GM12878 (cell line): Measurements from ENCODE around the gene CEBPB. TPM values are rescaled to one million over a fixed set of nuclear protein-coding genes. Genes with fewer than 3 reads are reported as not detected.

Experiments used
- ATAC-seq: fragments of 200-7000 bp; cut with Tn5 transposase; 3 replicates; pipeline ENCODE4 v1.9.1; 2020; ENCODE audit warnings: mild to moderate bottlenecking, moderate library complexity
- BruUV-seq: library from RNA; stranded (reverse); fragments of 400-500 nt; replicated peaks from 2 replicates; lab custom pipeline; 2021; lab: Mats Ljungman, UMichigan
- CTCF ChIA-PET: fragments of 300-600 bp; sonication (Branson Sonifier 250); formaldehyde crosslinking; extraction: SDS; loops from one replicate; lab custom pipeline; 2021; ENCODE audit warnings: inconsistent platforms; lab: Yijun Ruan, JAX
- POLR2A ChIA-PET: fragments of 350-600 bp; formaldehyde crosslinking; extraction: SDS; loops from one replicate; lab custom pipeline; 2021; ENCODE audit warnings: inconsistent platforms; lab: Charles Lee
- RAD21 ChIA-PET: fragments of 300-600 bp; sonication (Branson Sonifier 250); formaldehyde crosslinking; loops from one replicate; lab custom pipeline; 2023; ENCODE audit warnings: antibody characterized with exemption; ENCODE audit not compliant: unreplicated experiment; lab: Charles Lee
- SMC1A ChIA-PET: fragments of 300-600 bp; sonication (Branson Sonifier 250); formaldehyde crosslinking; loops from one replicate; lab custom pipeline; 2023; ENCODE audit not compliant: unreplicated experiment, uncharacterized antibody; lab: Charles Lee
- DNase-seq: peaks from one replicate; pipeline ENCODE4 v3.0.0-alpha.2; 2011; ENCODE audit warnings: low read depth, low spot score
- FAIRE-seq: peaks from 3 replicates; lab custom pipeline; 2011; peaks lifted over from hg19 to GRCh38; lab: Jason Lieb, UNC
- H2AFZ ChIP-seq: 2 replicates; pipeline ENCODE4 v1.6.0; 2011; ENCODE audit warnings: low read depth, low read length, control low read depth; ENCODE audit not compliant: control insufficient read depth
- H3K27ac ChIP-seq: 2 replicates; pipeline ENCODE4 v1.5.1; 2011; ENCODE audit warnings: control low read depth; ENCODE audit not compliant: control insufficient read depth, insufficient read depth
- H3K27me3 ChIP-seq, 2 experiments: replicated peaks in 1 of 2; 2 replicates each; pipeline versions ENCODE4 v1.6.0 to v1.6.1; 2011; ENCODE audit warnings: low read length in 1 of 2; ENCODE audit not compliant: control insufficient read depth in 2 of 2, insufficient read depth in 2 of 2
- H3K36me3 ChIP-seq, 2 experiments: 2 replicates each; pipeline ENCODE4 v1.5.1; 2011; ENCODE audit warnings: low read length in 1 of 2; ENCODE audit not compliant: control insufficient read depth in 2 of 2, insufficient read depth in 2 of 2
- H3K4me1 ChIP-seq: 2 replicates; pipeline ENCODE4 v1.6.1; 2011; ENCODE audit warnings: mild to moderate bottlenecking, low read length, moderate library complexity, mixed read lengths; ENCODE audit not compliant: control insufficient read depth, insufficient read depth
- H3K4me2 ChIP-seq: 2 replicates; pipeline ENCODE4 v1.6.0; 2011; ENCODE audit warnings: control low read depth; ENCODE audit not compliant: control insufficient read depth, insufficient read depth
- H3K4me3 ChIP-seq: fragments of 200-600 bp; sonication (generic); 2 replicates; pipeline ENCODE4 v1.5.1; 2016
- H3K79me2 ChIP-seq: 2 replicates; pipeline ENCODE4 v1.6.0; 2011; ENCODE audit warnings: low read length; ENCODE audit not compliant: control insufficient read depth, insufficient read depth
- H3K9ac ChIP-seq: 2 replicates; pipeline ENCODE4 v1.8.0; 2011; ENCODE audit warnings: low read length, control low read depth, mixed read lengths; ENCODE audit not compliant: control insufficient read depth, insufficient read depth
- H3K9me3 ChIP-seq: replicated peaks from 3 replicates; pipeline ENCODE4 v1.5.1; 2011; ENCODE audit warnings: mild to moderate bottlenecking, low read length; ENCODE audit not compliant: control insufficient read depth, insufficient read depth
- H4K20me1 ChIP-seq: 2 replicates; pipeline ENCODE4 v1.6.0; 2011; ENCODE audit not compliant: control insufficient read depth, insufficient read depth
- BHLHE40 ChIP-seq, 2 experiments: fragments of 450-650 bp in 1 of 2; IDR thresholded peaks; 2 replicates each; pipeline ENCODE4 v1.6.1; 2011 to 2017; ENCODE audit warnings: low read depth in 2 of 2, borderline replicate concordance in 1 of 2, improper control_type of control experiment in 1 of 2, low read length in 1 of 2, mild to moderate bottlenecking in 1 of 2
- BMI1 ChIP-seq: fragments of 450-650 bp; IDR thresholded peaks from 2 replicates; pipeline ENCODE4 v1.6.1; 2016; ENCODE audit warnings: mild to moderate bottlenecking, moderate library complexity, borderline replicate concordance
- E2F4 ChIP-seq: IDR thresholded peaks from 2 replicates; pipeline ENCODE4 v1.6.1; 2012; ENCODE audit warnings: low read depth, low read length, improper control_type of control experiment
- EZH2 ChIP-seq: IDR thresholded peaks from 2 replicates; pipeline ENCODE4 v1.6.1; 2012; ENCODE audit warnings: low read depth, mild to moderate bottlenecking, control low read depth, inconsistent platforms, low read length, borderline replicate concordance; ENCODE audit not compliant: control insufficient read depth
- FOS ChIP-seq: IDR thresholded peaks from 3 replicates; pipeline ENCODE4 v1.6.1; 2011; ENCODE audit warnings: borderline replicate concordance; ENCODE audit not compliant: insufficient read length; ENCODE audit errors: extremely low read depth
- MTA2 ChIP-seq: fragments of 450-650 bp; IDR thresholded peaks from 2 replicates; pipeline ENCODE4 v1.6.1; 2016; ENCODE audit warnings: low read depth, mild to moderate bottlenecking, moderate library complexity
- NFIC ChIP-seq: IDR thresholded peaks from 2 replicates; pipeline ENCODE4 v1.6.1; 2012; ENCODE audit warnings: low read depth, mild to moderate bottlenecking, inconsistent platforms, low read length, moderate library complexity
- RBBP5 ChIP-seq: fragments of 200-600 bp; sonication (generic); conservative IDR thresholded peaks from 2 replicates; pipeline ENCODE4 v1.6.1; 2016
- RUNX3 ChIP-seq: IDR thresholded peaks from 2 replicates; pipeline ENCODE4 v1.6.1; 2012; ENCODE audit warnings: low read length, inconsistent platforms
- SMAD5 ChIP-seq: IDR thresholded peaks from 2 replicates; pipeline ENCODE4 v1.6.1; 2016; ENCODE audit warnings: antibody characterized with exemption, low read depth
- SMC3 ChIP-seq: IDR thresholded peaks from 2 replicates; pipeline ENCODE4 v1.6.1; 2011; ENCODE audit warnings: low read length, improper control_type of control experiment, borderline replicate concordance
- SRF ChIP-seq, 2 experiments: IDR thresholded peaks; 2 replicates each; pipeline ENCODE4 v1.6.1; 2011; ENCODE audit warnings: low read depth in 2 of 2, low read length in 2 of 2, mild to moderate bottlenecking in 1 of 2, moderate library complexity in 1 of 2
- TCF3 ChIP-seq: IDR thresholded peaks from 2 replicates; pipeline ENCODE4 v1.6.1; 2012; ENCODE audit warnings: low read depth, mild to moderate bottlenecking, low read length, borderline replicate concordance; ENCODE audit not compliant: insufficient read depth
- WRNIP1 ChIP-seq: IDR thresholded peaks from 2 replicates; pipeline ENCODE4 v1.6.1; 2011; ENCODE audit warnings: low read depth, low read length, improper control_type of control experiment, borderline replicate concordance
- ZNF24 ChIP-seq: fragments of 450-650 bp; IDR thresholded peaks from 2 replicates; pipeline ENCODE4 v1.6.1; 2017; ENCODE audit warnings: antibody characterized with exemption, mild to moderate bottlenecking
- ZSCAN29 ChIP-seq: fragments of 450-650 bp; IDR thresholded peaks from 2 replicates; pipeline ENCODE4 v1.6.1; 2017; ENCODE audit warnings: mild to moderate bottlenecking, moderate library complexity
- WGBS: methylation state at CpG from one replicate; pipeline ENCODE4 v1.1.6; 2016; ENCODE audit warnings: low lambda C conversion rate; ENCODE audit not compliant: insufficient replicate concordance, insufficient coverage; ENCODE audit errors: missing lambda C conversion rate; 5-methylcytosine and 5-hydroxymethylcytosine counted together
- in situ Hi-C: fragments of 300-500 bp; cut with MboI; formaldehyde crosslinking; loops from 9 replicates; pipeline ENCODE4 v1.14.3; 2018; ENCODE audit warnings: mixed read lengths
- intact Hi-C: fragments of 100-400 bp; cut with micrococcal nuclease; formaldehyde crosslinking; loops from one replicate; pipeline ENCODE4 v1.14.2; 2022; ENCODE audit not compliant: unreplicated experiment
- polyA plus RNA-seq, 11 experiments: library from polyadenylated mRNA; depleted of rRNA in 4 of 11; unstranded in 6 of 11; stranded (reverse) in 5 of 11; fragments of >200 nt; fragmentation: Nextera tagmentation in 4 of 11; fragmentation: Illumina TruSeq in 1 of 11; extraction: Ambion mirVana in 4 of 11; extraction: Trizol in 1 of 11; gene quantifications; 1 replicate in 1 of 11; 2 replicates in 10 of 11; pipeline versions ENCODE4 v1.2.1 to v1.2.3, GENCODE V29; 2011 to 2016; ENCODE audit warnings: inconsistent platforms in 2 of 11, missing spikeins in 2 of 11, low read depth in 1 of 11
- total RNA-seq, 4 experiments: library from RNA; depleted of rRNA in 3 of 4; stranded (reverse); fragments of >200 nt in 3 of 4; fragmentation: Illumina TruSeq in 1 of 4; extraction: Trizol in 1 of 4; gene quantifications; 2 replicates each; pipeline versions ENCODE4 v1.2.1 to v1.2.3, GENCODE V29; 2013 to 2021
- TF ChIP-seq, protein P1 (sequence below): fragments of 150-350 bp; IDR thresholded peaks from 2 replicates; pipeline ENCODE4 v1.6.1; 2016; ENCODE audit warnings: low read depth, low read length
- TF ChIP-seq, protein P2 (sequence below): IDR thresholded peaks from 2 replicates; pipeline ENCODE4 v1.6.1; 2012; ENCODE audit warnings: low read length, inconsistent platforms

The CEBPB gene
- total and polyA plus RNA-seq, 10 of the 15 experiments (the other 5 are each of a cell fraction or from before 2014, with no cell fraction given): 0.18 to 8.8 (median 1.6) TPM

DNA sequence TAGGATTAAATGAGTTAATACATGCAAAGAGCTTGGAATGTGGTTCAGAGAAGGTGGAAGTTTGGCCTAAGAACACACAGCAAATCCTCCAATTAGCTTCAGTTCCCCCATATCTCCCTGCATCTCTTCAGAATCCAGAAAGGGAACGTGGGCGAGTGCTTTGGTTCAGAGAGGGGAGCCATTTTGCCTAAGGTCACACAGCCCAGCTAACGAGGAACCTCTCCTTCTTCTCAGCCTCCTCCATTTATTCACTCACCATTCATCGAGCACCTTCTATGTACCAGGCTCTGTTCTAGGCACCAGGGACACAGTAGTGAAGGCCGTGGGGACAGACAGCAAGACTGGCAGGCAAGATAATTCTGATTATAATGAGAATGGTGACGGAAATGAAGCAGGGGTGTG is 2.3 kb upstream of the CEBPB start:
- intact Hi-C loops: loop anchor here (10.0 kb wide), 1 partner anchor 547 kb away; the partner anchor contains the start of gene PARD6B
- DNase-seq (no peak), FAIRE-seq (no peak)
- ChIA-PET RAD21 (interaction anchor here (0.6 to 5.7 kb wide), 3 partner anchors 10 to 282 kb away, joined by 3 to 56 read pairs (median 4); no protein-coding TSS in a partner anchor), CTCF (interaction anchor here (0.7 to 10.8 kb wide), 13 partner anchors 9 to 561 kb away, joined by 3 to 157 read pairs (median 4); no protein-coding TSS in a partner anchor), POLR2A (no interaction called here), SMC1A (interaction anchor here (1.2 to 6.7 kb wide), 3 partner anchors 268 to 281 kb away, joined by 3 to 60 read pairs (median 3); no protein-coding TSS in a partner anchor)
- no TSS peak for BruUV-seq
- Histone ChIP-seq H3K9ac (no peak overlapping the region), H3K4me1 (peaks cover 7% of the 10 kb centered on the region), H3K4me3 (no peak overlapping the region), H3K9me3 (no peaks in the 10 kb centered on the region), H3K27ac (no peak overlapping the region), H3K36me3 (no peaks in the 10 kb centered on the region), H3K27me3 (no peaks in the 10 kb centered on the region), H3K79me2 (peaks cover 11% of the 10 kb centered on the region), H3K4me2 (no peak overlapping the region)
- WGBS: 25% methylated on average over 6 of the region's 6 CpGs
- TF ChIP-seq SMC3 (no peak), WRNIP1 (no peak), RUNX3 (no peak), MTA2 (no peak), EZH2 (no peak), RBBP5 (no peak), NFIC (no peak), TCF3 (no peak), E2F4 (no peak), SMAD5 (no peak), FOS (no peak), BMI1 (no peak), ZNF24 (no peak), BHLHE40 (IDR thresholded peaks at IDR 0.05; ENCODE audit: borderline replicate concordance in 1 of 2, low read depth in 2 of 2, low read length in 1 of 2) (no peak), SRF (IDR thresholded peaks at IDR 0.05; ENCODE audit: low read depth in 2 of 2, low read length in 2 of 2) (no peak), ZSCAN29 (no peak)
- TF ChIP-seq, protein P1, sequence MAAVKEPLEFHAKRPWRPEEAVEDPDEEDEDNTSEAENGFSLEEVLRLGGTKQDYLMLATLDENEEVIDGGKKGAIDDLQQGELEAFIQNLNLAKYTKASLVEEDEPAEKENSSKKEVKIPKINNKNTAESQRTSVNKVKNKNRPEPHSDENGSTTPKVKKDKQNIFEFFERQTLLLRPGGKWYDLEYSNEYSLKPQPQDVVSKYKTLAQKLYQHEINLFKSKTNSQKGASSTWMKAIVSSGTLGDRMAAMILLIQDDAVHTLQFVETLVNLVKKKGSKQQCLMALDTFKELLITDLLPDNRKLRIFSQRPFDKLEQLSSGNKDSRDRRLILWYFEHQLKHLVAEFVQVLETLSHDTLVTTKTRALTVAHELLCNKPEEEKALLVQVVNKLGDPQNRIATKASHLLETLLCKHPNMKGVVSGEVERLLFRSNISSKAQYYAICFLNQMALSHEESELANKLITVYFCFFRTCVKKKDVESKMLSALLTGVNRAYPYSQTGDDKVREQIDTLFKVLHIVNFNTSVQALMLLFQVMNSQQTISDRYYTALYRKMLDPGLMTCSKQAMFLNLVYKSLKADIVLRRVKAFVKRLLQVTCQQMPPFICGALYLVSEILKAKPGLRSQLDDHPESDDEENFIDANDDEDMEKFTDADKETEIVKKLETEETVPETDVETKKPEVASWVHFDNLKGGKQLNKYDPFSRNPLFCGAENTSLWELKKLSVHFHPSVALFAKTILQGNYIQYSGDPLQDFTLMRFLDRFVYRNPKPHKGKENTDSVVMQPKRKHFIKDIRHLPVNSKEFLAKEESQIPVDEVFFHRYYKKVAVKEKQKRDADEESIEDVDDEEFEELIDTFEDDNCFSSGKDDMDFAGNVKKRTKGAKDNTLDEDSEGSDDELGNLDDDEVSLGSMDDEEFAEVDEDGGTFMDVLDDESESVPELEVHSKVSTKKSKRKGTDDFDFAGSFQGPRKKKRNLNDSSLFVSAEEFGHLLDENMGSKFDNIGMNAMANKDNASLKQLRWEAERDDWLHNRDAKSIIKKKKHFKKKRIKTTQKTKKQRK: no peak
- TF ChIP-seq, protein P2, sequence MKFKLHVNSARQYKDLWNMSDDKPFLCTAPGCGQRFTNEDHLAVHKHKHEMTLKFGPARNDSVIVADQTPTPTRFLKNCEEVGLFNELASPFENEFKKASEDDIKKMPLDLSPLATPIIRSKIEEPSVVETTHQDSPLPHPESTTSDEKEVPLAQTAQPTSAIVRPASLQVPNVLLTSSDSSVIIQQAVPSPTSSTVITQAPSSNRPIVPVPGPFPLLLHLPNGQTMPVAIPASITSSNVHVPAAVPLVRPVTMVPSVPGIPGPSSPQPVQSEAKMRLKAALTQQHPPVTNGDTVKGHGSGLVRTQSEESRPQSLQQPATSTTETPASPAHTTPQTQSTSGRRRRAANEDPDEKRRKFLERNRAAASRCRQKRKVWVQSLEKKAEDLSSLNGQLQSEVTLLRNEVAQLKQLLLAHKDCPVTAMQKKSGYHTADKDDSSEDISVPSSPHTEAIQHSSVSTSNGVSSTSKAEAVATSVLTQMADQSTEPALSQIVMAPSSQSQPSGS: no peak
- TF ChIP-seq, all 136 proteins: peak for 0
- Histone ChIP-seq H4K20me1 (no peaks in the 10 kb centered on the region), H2AFZ (no peak overlapping the region)
- in situ Hi-C loops: loop anchor here (5.0 kb wide), 2 partner anchors 274 to 384 kb away; no protein-coding TSS in a partner anchor
- no peak for ATAC-seq
